HepG2 (cell line): Measurements from ENCODE around the gene LRRN2. TPM values are rescaled to one million over a fixed set of nuclear protein-coding genes. Genes with fewer than 3 reads are reported as not detected.

Experiments
- ATAC-seq: fragments of 200-7000 bp; cut with Tn5 transposase; 3 replicates; pipeline ENCODE4 v1.9.1; 2020; ENCODE audit warnings: mild to moderate bottlenecking, moderate library complexity
- BruUV-seq: library from RNA; stranded (reverse); fragments of 400-500 nt; replicated peaks from 2 replicates; lab custom pipeline; 2021; lab: Mats Ljungman, UMichigan
- CTCF ChIA-PET: fragments of 300-600 bp; formaldehyde crosslinking; extraction: SDS; loops from one replicate; lab custom pipeline; 2021; ENCODE audit warnings: low total read pairs, inconsistent platforms, low intra/inter-chr PET ratio; lab: Yijun Ruan, JAX
- POLR2A ChIA-PET: fragments of 350-600 bp; sonication (Branson Sonifier 250); formaldehyde crosslinking; loops from one replicate; lab custom pipeline; 2020; ENCODE audit warnings: antibody characterized with exemption, inconsistent platforms; lab: Yijun Ruan, JAX
- DNase-seq: peaks from one replicate; pipeline ENCODE4 v3.0.0-alpha.2; 2015; ENCODE audit warnings: low spot score
- FAIRE-seq: peaks from 3 replicates; lab custom pipeline; 2011; peaks lifted over from hg19 to GRCh38; lab: Jason Lieb, UNC
- H2AFZ ChIP-seq: one replicate; pipeline ENCODE4 v1.6.1; 2011; ENCODE audit warnings: low read length, inconsistent platforms
- H3K27ac ChIP-seq: fragments of 300-600 bp; 3 replicates; pipeline ENCODE4 v1.8.0; 2011; ENCODE audit warnings: mixed run types, mild to moderate bottlenecking, mixed read lengths, low read length, inconsistent platforms; ENCODE audit not compliant: insufficient read depth; ENCODE audit errors: extremely low read length
- H3K27me3 ChIP-seq, 2 experiments: fragments of 200-600 bp in 1 of 2; 2 replicates in 1 of 2; 3 replicates in 1 of 2; pipeline versions ENCODE4 v1.6.0 to v1.8.0; 2011; ENCODE audit warnings: low read length in 2 of 2, mild to moderate bottlenecking in 2 of 2, moderate library complexity in 2 of 2, inconsistent platforms in 1 of 2; ENCODE audit not compliant: insufficient read depth in 2 of 2, control insufficient read depth in 1 of 2
- H3K36me3 ChIP-seq, 2 experiments: fragments of 200-600 bp in 1 of 2; replicated peaks in 1 of 2; 2 replicates in 1 of 2; 3 replicates in 1 of 2; pipeline versions ENCODE4 v1.5.1 to v1.8.0; 2011; ENCODE audit warnings: low read length in 2 of 2, inconsistent platforms in 1 of 2; ENCODE audit not compliant: insufficient read depth in 2 of 2, control insufficient read depth in 1 of 2
- H3K4me1 ChIP-seq: 2 replicates; pipeline ENCODE4 v1.5.1; 2012; ENCODE audit warnings: low read length, inconsistent platforms; ENCODE audit not compliant: insufficient read depth
- H3K4me2 ChIP-seq: 2 replicates; pipeline ENCODE4 v1.6.0; 2011; ENCODE audit warnings: low read depth, low read length, inconsistent platforms
- H3K4me3 ChIP-seq, 3 experiments: fragments of 200-600 bp in 1 of 3; sonication (generic), shearing (Covaris generic) in 1 of 3; replicated peaks in 1 of 3; 2 replicates each; pipeline ENCODE4 v1.5.1; 2011 to 2016; ENCODE audit warnings: low read length in 3 of 3, inconsistent platforms in 2 of 3, low read depth in 2 of 3, mild to moderate bottlenecking in 2 of 3, control low read depth in 1 of 3, mixed read lengths in 1 of 3; ENCODE audit not compliant: insufficient read depth in 1 of 3
- H3K79me2 ChIP-seq: one replicate; pipeline ENCODE4 v1.6.1; 2011; ENCODE audit warnings: low read length, inconsistent platforms; ENCODE audit not compliant: insufficient read depth
- H3K9ac ChIP-seq: 2 replicates; pipeline ENCODE4 v1.6.0; 2011; ENCODE audit warnings: mild to moderate bottlenecking, low read depth, low read length, inconsistent platforms; ENCODE audit not compliant: insufficient read depth
- H3K9me3 ChIP-seq: 2 replicates; pipeline ENCODE4 v1.5.1; 2012; ENCODE audit warnings: mild to moderate bottlenecking, low read length
- H4K20me1 ChIP-seq: 2 replicates; pipeline ENCODE4 v1.6.0; 2011; ENCODE audit warnings: inconsistent platforms, mild to moderate bottlenecking, low read length, moderate library complexity; ENCODE audit not compliant: insufficient read depth
- ZKSCAN8 ChIP-seq: IDR thresholded peaks from 2 replicates; pipeline ENCODE4 v1.6.1; 2016; ENCODE audit warnings: borderline replicate concordance, missing genetic modification reagents, missing compliant biosample characterization
- ZNF496 ChIP-seq: sonication (generic); formaldehyde crosslinking; IDR thresholded peaks from 2 replicates; pipeline ENCODE4 v1.8.1; 2023; ENCODE audit warnings: mild to moderate bottlenecking, moderate library complexity, missing genetic modification reagents; ENCODE audit not compliant: insufficient replicate concordance
- ZNF768 ChIP-seq: sonication (generic); formaldehyde crosslinking; IDR thresholded peaks from 2 replicates; pipeline ENCODE4 v1.4.0; 2020; ENCODE audit warnings: missing genetic modification reagents
- WGBS: methylation state at CpG from one replicate; pipeline ENCODE4 v1.1.6; 2017; ENCODE audit warnings: low lambda C conversion rate; 5-methylcytosine and 5-hydroxymethylcytosine counted together
- in situ Hi-C: cut with HindIII; loops from 2 replicates; pipeline ENCODE4 v1.10.0; 2017; ENCODE audit warnings: low pct_unique_long_range_greater_than_20kb; ENCODE audit not compliant: extremely low pct_ligation_motif_present
- intact Hi-C: fragments of 100-400 bp; cut with micrococcal nuclease; formaldehyde crosslinking; loops from one replicate; pipeline ENCODE4 v1.10.0; 2022; ENCODE audit not compliant: unreplicated experiment
- polyA plus RNA-seq, 8 experiments: library from polyadenylated mRNA; depleted of rRNA in 3 of 8; stranded (reverse) in 7 of 8; unstranded in 1 of 8; fragments of >200 nt; fragmentation: Illumina TruSeq in 4 of 8; extraction: Trizol in 4 of 8; gene quantifications; 2 replicates each; pipeline versions ENCODE4 v1.2.1 to v1.2.3, GENCODE V29; 2011 to 2016; ENCODE audit warnings: low read depth in 4 of 8, missing spikeins in 1 of 8, mixed read lengths in 1 of 8; ENCODE audit not compliant: insufficient read depth in 1 of 8
- total RNA-seq, 5 experiments: library from RNA; depleted of rRNA; stranded (reverse); fragments of >200 nt; fragmentation: Illumina TruSeq; extraction: Trizol; gene quantifications; 2 replicates each; pipeline ENCODE4 v1.2.3, GENCODE V29; 2016; ENCODE audit warnings: low read depth in 1 of 5
- TF ChIP-seq, protein P1 (sequence below): sonication (generic); formaldehyde crosslinking; IDR thresholded peaks from 2 replicates; pipeline ENCODE4 v1.5.0; 2020; ENCODE audit warnings: mild to moderate bottlenecking, missing genetic modification reagents, moderate library complexity

Gene LRRN2
- total and polyA plus RNA-seq, 2 of the 13 experiments (the other 11 are each of a cell fraction or from before 2014, with no cell fraction given), result not detected

DNA sequence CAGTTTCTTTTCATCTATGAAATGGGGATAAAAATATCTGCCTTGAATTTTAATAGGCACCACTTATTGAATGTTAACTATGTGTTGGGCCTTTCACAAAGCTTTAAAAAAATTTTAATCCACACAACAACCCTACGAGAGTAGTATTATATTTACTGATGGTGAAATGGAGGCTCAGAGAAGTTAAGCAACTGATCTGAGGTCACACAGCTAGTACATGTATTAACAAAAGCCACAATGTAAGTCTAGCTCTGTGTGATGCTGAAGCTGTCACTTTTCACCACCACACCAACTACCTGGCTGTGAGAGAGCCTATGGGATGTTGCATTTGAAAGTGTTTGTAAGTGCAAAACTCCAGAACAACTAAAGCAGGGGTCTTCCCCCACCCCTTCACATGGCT lies 44.1 kb downstream of the LRRN2 start:
- ATAC-seq (no peak), DNase-seq (no peak)
- Histone ChIP-seq H3K27me3 (peaks cover 1 to 6% of the 10 kb centered on the region in 2 experiments; a peak in 2 of 5 replicates), H3K9me3 (no peaks in the 10 kb centered on the region), H3K4me3 (no peak overlapping the region), H3K27ac (no peak overlapping the region), H3K79me2 (no peaks in the 10 kb centered on the region), H3K9ac (no peak overlapping the region)
- POLR2A ChIA-PET, result no interaction called here
- BruUV-seq, result no TSS peak
- WGBS, result 7% methylated on average over 1 of the region's 1 CpG
- intact Hi-C loops, result no loop called here
- TF ChIP-seq ZNF496 (CRISPR knock-in tag) (no peak), ZNF768 (CRISPR knock-in tag) (peak; percentile 29; the same call in 1 of the 2 replicates)
- TF ChIP-seq, all 625 proteins: peak for 1
- FAIRE-seq, result no peak
- Histone ChIP-seq H3K36me3 (no peaks in the 10 kb centered on the region), H3K4me2 (no peak overlapping the region), H4K20me1 (no peaks in the 10 kb centered on the region), H3K4me1 (no peaks in the 10 kb centered on the region), H2AFZ (no peak overlapping the region)
- in situ Hi-C loops, result no loop called here
- CTCF ChIA-PET, result no interaction called here

DNA sequence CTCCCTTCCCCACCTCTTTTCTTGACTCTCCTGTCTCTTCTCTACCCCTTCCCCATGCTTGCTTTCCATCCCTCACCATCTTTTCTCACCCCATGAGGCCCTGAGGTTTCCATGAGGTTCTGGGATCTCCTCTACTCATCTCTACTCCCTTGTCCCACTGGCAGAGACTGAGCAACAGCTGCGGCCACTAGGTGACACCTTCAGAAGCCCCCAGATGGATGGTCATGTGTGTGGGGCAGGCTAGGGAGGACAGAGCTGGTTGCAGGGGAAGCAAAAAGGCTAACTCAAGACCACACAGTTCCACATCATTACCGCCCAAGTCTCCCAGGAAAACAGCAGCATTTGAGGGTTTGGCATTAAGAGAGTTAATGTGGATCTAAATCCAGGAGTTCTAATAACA lies 45.0 kb downstream of the LRRN2 start:
- CTCF ChIA-PET, result no interaction called here
- Histone ChIP-seq H3K79me2 (no peaks in the 10 kb centered on the region), H2AFZ (no peak overlapping the region), H3K4me3 (no peak overlapping the region), H3K4me2 (no peak overlapping the region), H3K36me3 (no peaks in the 10 kb centered on the region), H3K9ac (no peak overlapping the region), H3K27me3 (peaks cover 1 to 12% of the 10 kb centered on the region in 2 experiments; a peak in 2 of 5 replicates), H3K4me1 (no peaks in the 10 kb centered on the region), H3K27ac (no peak overlapping the region), H4K20me1 (no peaks in the 10 kb centered on the region), H3K9me3 (no peaks in the 10 kb centered on the region)
- no TSS peak for BruUV-seq
- in situ Hi-C loops (no loop called here), intact Hi-C loops (no loop called here)
- WGBS, result 31% methylated on average over 2 of the region's 2 CpGs
- no peak for DNase-seq
- TF ChIP-seq, protein P1, sequence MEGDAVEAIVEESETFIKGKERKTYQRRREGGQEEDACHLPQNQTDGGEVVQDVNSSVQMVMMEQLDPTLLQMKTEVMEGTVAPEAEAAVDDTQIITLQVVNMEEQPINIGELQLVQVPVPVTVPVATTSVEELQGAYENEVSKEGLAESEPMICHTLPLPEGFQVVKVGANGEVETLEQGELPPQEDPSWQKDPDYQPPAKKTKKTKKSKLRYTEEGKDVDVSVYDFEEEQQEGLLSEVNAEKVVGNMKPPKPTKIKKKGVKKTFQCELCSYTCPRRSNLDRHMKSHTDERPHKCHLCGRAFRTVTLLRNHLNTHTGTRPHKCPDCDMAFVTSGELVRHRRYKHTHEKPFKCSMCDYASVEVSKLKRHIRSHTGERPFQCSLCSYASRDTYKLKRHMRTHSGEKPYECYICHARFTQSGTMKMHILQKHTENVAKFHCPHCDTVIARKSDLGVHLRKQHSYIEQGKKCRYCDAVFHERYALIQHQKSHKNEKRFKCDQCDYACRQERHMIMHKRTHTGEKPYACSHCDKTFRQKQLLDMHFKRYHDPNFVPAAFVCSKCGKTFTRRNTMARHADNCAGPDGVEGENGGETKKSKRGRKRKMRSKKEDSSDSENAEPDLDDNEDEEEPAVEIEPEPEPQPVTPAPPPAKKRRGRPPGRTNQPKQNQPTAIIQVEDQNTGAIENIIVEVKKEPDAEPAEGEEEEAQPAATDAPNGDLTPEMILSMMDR (CRISPR knock-in tag), result peak; percentile 19; the same call in 1 of the 2 replicates
- TF ChIP-seq ZKSCAN8 (CRISPR knock-in tag), result no peak
- no peak for FAIRE-seq
- POLR2A ChIA-PET, result no interaction called here
- ATAC-seq, result peak; percentile 71
